SKM-1 (cell line): Measurements from ENCODE around the gene PRKAG2.
"Not testable (repeated sequence)": the region's sequence is repeated elsewhere in the genome, so short reads cannot be mapped to it uniquely, and the experiment has no call there.

Experiments
- DNase-seq: peaks from one replicate; lab custom pipeline; 2025; ENCODE audit not compliant: unreplicated experiment; lab: John Stamatoyannopoulos, UW

Gene PRKAG2

GRCh38 chr7:151599401-151600227 is 277.3 kb downstream of the PRKAG2 start:
- DNase-seq: no peak

GRCh38 chr7:151597541-151598444 is 279.1 kb downstream of the PRKAG2 start:
- no peak for DNase-seq

DNA sequence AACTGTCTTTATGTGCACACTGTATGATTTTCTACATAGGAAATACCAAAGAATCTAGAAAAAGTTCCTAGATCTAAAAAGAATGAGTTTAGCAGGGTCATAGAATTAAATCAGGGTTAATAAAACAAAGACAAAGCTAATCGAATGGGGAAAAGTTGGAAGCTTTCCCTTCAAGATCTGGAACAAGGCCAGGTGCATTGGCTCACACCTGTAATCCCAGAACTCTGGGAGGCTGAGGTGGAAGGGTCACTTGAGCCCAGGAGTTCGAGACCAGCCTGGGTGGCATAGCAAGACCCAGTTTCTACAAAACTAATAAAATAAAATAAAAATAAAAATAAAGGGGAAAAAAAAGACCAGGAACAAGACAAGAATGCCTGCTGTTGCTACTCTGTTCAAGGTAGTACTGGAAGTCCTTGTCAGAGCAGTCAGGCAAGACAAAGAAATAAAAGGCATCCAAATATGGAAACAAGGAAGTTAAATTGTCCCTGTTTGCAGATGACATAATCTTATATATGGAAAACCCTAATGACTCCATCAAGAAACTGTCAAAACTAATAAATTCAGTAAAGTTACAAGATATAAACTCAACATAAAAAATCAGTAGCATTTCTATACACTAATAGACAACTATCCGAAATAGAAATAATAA is 281.1 kb downstream of the PRKAG2 start:
- DNase-seq: no peak

DNA sequence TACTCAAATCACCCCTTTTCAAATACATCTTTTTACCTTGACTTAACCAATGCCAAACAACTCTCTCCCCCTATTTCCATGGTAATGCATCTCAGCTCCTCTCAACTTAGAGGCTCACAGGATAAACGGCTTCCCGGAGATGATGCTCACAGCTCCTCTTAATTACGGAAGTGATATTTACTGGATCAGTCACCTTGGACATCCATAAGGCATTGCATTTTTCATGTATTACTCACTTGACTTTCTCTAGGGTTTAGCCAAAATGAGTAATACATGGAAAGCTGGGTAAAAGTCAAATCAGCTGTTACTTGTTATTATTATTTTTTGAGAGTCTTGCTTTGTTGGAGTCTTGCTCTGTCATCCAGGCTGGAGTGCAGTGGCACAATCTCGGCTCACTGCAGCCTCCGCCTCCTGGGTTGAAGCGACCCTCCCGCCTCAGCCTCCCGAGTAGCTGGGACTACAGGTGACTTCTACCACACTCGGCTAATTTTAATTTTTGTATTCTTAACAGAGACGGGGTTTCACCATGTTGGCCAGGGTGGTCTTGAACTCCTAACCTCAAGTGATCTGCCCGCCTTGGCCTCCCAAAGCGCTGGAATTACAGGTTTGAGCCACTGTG is 283.9 kb downstream of the PRKAG2 start:
- no peak for DNase-seq

DNA sequence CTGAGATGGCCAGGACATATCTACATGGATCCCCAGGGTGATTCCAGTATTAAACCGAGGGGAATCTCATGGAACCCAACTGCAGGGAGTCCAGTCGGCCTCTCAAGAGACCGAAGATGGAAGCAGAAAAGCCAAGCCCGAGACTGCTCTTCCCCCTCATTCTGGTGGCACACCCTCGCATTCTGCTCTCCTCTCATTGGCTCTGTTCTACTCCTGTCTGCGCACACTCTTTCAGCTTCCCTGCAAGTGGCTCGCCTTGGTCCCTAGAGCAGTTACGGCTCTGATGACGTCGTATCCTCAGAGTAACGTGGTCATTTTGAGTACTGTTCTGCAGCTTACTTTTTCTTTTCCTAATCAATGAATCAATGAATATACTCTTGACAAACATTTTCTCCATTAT is 284.6 kb downstream of the PRKAG2 start:
- DNase-seq: no peak

- DNase-seq: no peak
Observed at GRCh38 chr7:151591866-151592265, 285.0 kb downstream of the PRKAG2 start.

GRCh38 chr7:151590850-151591771 is 285.8 kb downstream of the PRKAG2 start:
- no peak for DNase-seq

DNA sequence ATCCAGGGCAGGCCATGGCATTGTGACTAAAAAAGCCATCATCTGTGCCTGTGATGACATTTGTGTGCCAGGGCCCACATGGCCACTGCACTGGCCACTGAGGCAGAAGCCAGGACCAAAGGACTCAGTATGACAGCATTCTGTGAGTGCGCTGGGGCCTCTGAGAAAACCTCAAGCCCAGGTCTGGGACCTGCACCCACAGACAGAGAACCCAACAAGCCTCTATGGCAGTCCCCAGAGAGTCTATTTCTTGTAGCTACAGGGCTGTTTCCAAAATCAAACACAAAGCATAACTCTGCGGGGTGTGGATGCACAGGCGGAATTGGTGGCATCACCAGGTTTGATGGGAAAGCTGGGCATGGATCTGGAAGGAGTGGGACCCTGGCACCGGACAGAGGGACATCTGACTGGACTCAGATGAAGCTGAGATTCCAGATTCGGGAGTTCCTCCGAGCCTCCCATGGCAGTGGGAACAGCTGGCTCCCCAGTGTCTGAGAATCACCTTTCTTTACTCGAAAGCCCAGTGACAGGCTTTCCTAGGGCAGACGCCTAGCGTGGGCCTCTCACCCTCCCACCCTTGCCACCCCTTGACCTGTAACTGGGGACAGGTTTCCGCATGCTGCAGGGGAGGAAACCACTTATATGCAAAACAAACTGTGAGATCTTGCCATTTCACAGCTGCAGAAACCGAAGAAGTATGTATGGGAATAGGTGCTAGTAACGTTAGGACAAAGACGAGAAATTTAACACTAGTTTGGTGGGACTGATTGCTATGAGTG is 286.7 kb downstream of the PRKAG2 start:
- no peak for DNase-seq

- no peak for DNase-seq
Observed at GRCh38 chr7:151588982-151589381, 287.9 kb downstream of the PRKAG2 start.

GRCh38 chr7:151586531-151587260 is 290.2 kb downstream of the PRKAG2 start:
- DNase-seq: no peak

DNA sequence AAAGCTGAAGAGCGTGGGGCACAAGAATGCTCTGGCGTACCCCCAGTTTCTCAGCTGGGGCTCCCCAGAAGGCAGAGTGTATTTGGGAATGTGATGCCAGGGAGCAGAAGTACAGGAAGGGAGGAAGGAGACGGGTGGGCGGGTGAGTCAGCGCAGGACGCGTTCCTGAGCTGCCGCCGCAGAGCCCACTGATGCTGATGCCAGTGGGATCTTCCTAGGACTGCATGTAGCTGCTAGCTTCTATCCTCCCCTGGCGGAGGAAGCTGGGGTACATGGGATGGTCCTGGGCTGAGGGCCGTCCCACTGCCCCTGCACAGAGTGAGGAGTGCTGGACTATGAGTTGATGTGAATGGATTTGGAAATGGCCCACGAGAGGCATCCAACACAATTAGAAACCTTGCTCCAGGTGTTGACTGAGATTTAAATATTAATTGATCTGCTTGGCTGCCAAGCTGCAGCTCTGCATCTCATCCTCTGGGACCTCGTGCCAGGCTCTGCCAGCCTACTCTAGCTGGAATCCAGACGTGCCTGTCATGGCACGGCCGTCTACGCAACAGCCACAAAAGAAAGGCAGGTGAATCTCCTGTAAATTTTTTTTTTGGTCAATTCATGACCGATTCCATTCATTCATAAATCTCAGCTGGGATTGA is 291.0 kb downstream of the PRKAG2 start:
- no peak for DNase-seq

DNA sequence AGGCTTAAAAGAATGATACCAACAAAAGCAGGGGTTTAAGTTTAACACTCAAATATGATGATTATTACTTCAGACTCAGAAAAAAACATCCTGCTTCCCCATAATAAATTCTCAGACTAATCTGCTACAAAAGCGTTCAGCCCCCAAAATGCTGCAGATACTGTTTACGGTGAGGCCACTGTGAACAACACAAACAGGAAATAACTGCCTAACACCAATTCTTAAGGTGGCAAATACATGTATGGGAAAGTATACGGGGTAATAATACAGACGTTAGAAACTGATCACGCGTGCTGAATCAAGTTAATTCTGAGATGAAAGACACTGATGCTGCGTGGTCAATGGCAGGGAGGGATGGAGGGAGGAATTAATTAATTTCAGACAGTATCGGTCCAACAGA is 295.2 kb downstream of the PRKAG2 start:
- no peak for DNase-seq

DNA sequence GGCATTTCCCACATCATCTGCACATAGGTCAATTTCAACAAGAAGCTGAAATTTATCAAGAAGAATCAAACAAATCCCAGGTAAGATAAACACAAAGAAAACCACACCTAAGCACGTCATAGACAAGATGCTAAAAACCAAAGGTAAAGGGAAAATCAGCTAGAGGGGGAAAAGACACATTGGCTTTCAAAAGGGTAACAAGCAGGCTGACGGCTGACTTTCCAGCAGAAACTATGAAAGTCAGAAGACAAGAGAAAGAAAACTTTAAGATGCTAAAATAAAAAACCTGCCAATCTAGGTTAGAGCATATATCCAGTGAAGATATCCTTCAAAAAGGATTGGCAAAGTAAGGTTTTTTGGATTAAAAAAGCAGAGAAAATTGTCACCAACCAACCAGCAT is 297.3 kb downstream of the PRKAG2 start:
- DNase-seq: no peak

DNA sequence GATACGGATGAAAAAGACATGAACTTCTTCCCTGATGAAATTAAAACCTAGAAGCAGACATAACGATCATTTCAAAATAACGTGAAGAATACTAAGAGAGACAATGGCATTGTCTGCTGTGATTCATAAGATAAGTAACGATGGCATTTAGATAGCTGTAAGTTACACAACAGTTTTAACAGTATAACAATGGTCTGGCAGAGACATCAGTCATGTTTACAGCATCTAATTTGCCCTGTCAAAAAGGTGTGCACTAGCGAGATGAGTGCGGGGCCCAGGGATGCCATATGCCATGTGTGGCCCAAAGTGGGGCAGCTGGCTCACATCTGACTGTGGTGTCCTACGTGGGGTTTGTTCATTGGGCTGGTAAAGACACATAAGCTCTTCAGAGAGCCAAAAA is 301.5 kb downstream of the PRKAG2 start:
- no peak for DNase-seq

DNA sequence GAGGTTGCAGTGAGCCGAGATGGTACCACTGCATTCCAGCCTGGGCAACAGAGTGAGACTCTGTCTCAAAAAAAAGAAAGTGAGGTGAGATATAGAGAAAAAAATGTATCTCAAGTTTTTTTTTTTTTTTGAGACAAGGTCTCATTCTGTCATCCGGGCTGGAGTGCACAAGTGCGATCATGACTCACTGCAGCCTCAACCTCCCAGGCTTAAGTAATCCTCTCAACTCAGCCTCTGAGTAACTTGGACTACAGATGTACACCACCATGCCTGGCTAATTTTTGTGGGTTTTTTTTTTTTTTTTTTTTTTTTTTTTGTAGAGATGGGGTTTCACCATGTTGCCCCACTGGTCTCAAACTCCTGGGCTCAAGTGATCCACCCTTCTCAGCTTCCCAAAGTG is 303.9 kb downstream of the PRKAG2 start:
- not testable (repeated sequence) for DNase-seq

GRCh38 chr7:151572136-151572535 is 304.8 kb downstream of the PRKAG2 start:
- DNase-seq: no peak

GRCh38 chr7:151571471-151571870 is 305.4 kb downstream of the PRKAG2 start:
- DNase-seq: no peak

DNA sequence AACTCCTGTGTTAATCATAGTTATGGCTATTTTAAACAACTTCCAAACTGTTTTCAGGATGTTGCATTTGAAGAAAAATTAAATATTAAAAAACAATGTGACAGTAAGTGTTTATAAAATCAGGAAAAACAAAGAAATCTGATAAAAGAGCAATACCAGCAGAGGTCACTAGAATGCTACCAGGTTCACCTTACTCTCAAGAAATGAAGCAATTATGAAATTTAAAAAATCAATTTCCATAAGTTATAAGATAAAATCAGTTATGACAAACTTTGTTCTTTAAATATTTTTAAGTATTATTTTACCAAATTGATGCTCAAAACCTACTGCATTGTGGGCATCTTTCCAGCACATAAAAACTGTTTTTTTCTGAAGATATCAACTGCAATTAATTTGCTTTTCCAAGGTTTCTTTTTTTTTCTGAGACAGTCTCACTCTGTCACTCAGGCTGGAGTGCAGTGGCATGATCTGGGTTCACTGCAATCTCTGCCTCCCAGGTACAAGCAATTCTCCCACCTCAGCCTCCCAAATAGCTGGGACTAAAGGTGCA is 306.5 kb downstream of the PRKAG2 start:
- no peak for DNase-seq
